A549 (cell line): Measurements from ENCODE around the gene KCNN1. TPM values are rescaled to one million over a fixed set of nuclear protein-coding genes. Genes with fewer than 3 reads are reported as not detected.
A peak's percentile ranks its signal among the peaks of the same experiment; 100 is the strongest.
"Not testable (repeated sequence)": the region's sequence is repeated elsewhere in the genome, so short reads cannot be mapped to it uniquely, and the experiment has no call there.

Source experiments
- ATAC-seq, 2 experiments: fragments of 200-7000 bp in 1 of 2; fragments of >200 bp in 1 of 2; cut with Nextera tagmentation in 1 of 2; cut with Tn5 transposase in 1 of 2; 3 replicates each; pipeline versions ENCODE4 v1.8.0 to v1.9.1; 2018 to 2020; ENCODE audit warnings: mild to moderate bottlenecking in 1 of 2, moderate library complexity in 1 of 2
- CTCF ChIA-PET: fragments of 300-600 bp; sonication (Branson Sonifier 250); formaldehyde crosslinking; extraction: SDS; loops from one replicate; lab custom pipeline; 2021; ENCODE audit warnings: antibody characterized with exemption, inconsistent platforms; lab: Yijun Ruan, JAX
- POLR2A ChIA-PET: fragments of 350-600 bp; formaldehyde crosslinking; extraction: SDS; loops from one replicate; lab custom pipeline; 2021; ENCODE audit warnings: antibody characterized with exemption, inconsistent platforms; lab: Yijun Ruan, JAX
- DNase-seq, 2 experiments: peaks; one replicate each; pipeline versions ENCODE4 v3.0.0 to v3.0.0-alpha.2; 2011 to 2016; ENCODE audit warnings: low read depth in 1 of 2, low spot score in 1 of 2
- FAIRE-seq: peaks from 2 replicates; lab custom pipeline; 2011; peaks lifted over from hg19 to GRCh38; lab: Jason Lieb, UNC
- H3K27ac ChIP-seq, 2 experiments: fragments of >200 bp; sonication (Bioruptor Twin); formaldehyde crosslinking; 3 replicates each; pipeline ENCODE4 v1.5.1; 2016 to 2017
- H3K4me1 ChIP-seq: fragments of >200 bp; sonication (Bioruptor Twin); formaldehyde crosslinking; 3 replicates; pipeline ENCODE4 v1.6.1; 2016
- H3K4me2 ChIP-seq: fragments of >200 bp; sonication (Bioruptor Twin); formaldehyde crosslinking; 3 replicates; pipeline ENCODE4 v1.6.1; 2016
- H3K4me3 ChIP-seq: fragments of >200 bp; sonication (Bioruptor Twin); formaldehyde crosslinking; 3 replicates; pipeline ENCODE4 v1.5.1; 2016
- H3K9me3 ChIP-seq: fragments of >200 bp; sonication (Bioruptor Twin); formaldehyde crosslinking; 3 replicates; pipeline ENCODE4 v1.6.1; 2016
- CBX2 ChIP-seq: fragments of 200-600 bp; sonication (generic); IDR thresholded peaks from 2 replicates; pipeline ENCODE4 v1.6.1; 2016; ENCODE audit warnings: low read depth, mild to moderate bottlenecking, borderline replicate concordance
- CHD4 ChIP-seq: fragments of 200-600 bp; sonication (generic); IDR thresholded peaks from 2 replicates; pipeline ENCODE4 v1.6.1; 2016; ENCODE audit warnings: antibody characterized with exemption, mild to moderate bottlenecking, borderline replicate concordance
- FOXS1 ChIP-seq: fragments of 250-450 bp; sonication (Bioruptor Pico); IDR thresholded peaks from 2 replicates; pipeline ENCODE4 v1.5.0; 2020; ENCODE audit warnings: mild to moderate bottlenecking, moderate library complexity
- KDM5A ChIP-seq: fragments of 200-600 bp; sonication (generic); IDR thresholded peaks from 2 replicates; pipeline ENCODE4 v1.6.1; 2016; ENCODE audit warnings: antibody characterized with exemption, mild to moderate bottlenecking
- MAFK ChIP-seq: fragments of 450-650 bp; IDR thresholded peaks from 2 replicates; pipeline ENCODE4 v1.6.1; 2014; ENCODE audit not compliant: partially characterized antibody
- RCOR1 ChIP-seq: fragments of 150-350 bp; IDR thresholded peaks from 2 replicates; pipeline ENCODE4 v1.6.1; 2014; ENCODE audit warnings: antibody characterized with exemption, low read length, low read depth
- TFCP2L1 ChIP-seq: fragments of 250-450 bp; sonication (Bioruptor Pico); IDR thresholded peaks from 2 replicates; pipeline ENCODE4 v1.5.0; 2021; ENCODE audit warnings: mild to moderate bottlenecking
- ZNF302 ChIP-seq: fragments of 250-450 bp; sonication (Bioruptor Pico); IDR thresholded peaks from 2 replicates; pipeline ENCODE4 v1.9.0; 2021; ENCODE audit warnings: inconsistent platforms, mild to moderate bottlenecking, moderate library complexity
- WGBS: methylation state at CpG from one replicate; pipeline ENCODE4 v1.1.6; 2017; ENCODE audit errors: missing lambda C conversion rate; 5-methylcytosine and 5-hydroxymethylcytosine counted together
- polyA minus RNA-seq: library from RNA; depleted of rRNA, polyadenylated mRNA; stranded (reverse); fragments of >200 nt; gene quantifications from 2 replicates; pipeline ENCODE4 v1.2.3, GENCODE V29; 2011; rRNA and poly(A)+ RNA removed
- polyA plus RNA-seq, 4 experiments: library from polyadenylated mRNA; depleted of rRNA in 3 of 4; stranded (reverse); fragments of >200 nt; fragmentation: RNase III in 1 of 4; extraction: RNeasy Plus Mini Kit Qiagen cat#74134 plus additional on column Dnase treatment in 1 of 4; gene quantifications; 2 replicates in 3 of 4; 3 replicates in 1 of 4; pipeline ENCODE4 v1.2.3, GENCODE V29; 2011 to 2017
- TF ChIP-seq, protein P1 (sequence below): fragments of 450-650 bp; IDR thresholded peaks from 2 replicates; pipeline ENCODE4 v1.6.1; 2014; ENCODE audit warnings: antibody characterized with exemption
- TF ChIP-seq, protein P2 (sequence below): IDR thresholded peaks from 2 replicates; pipeline ENCODE4 v1.6.1; 2012
- TF ChIP-seq, protein P3 (sequence below): IDR thresholded peaks from 2 replicates; pipeline ENCODE4 v1.6.1; 2012
- TF ChIP-seq, protein P4 (sequence below): fragments of >200 bp; sonication (Bioruptor Twin); formaldehyde crosslinking; IDR thresholded peaks from 3 replicates; pipeline ENCODE4 v1.5.1; 2016

The KCNN1 gene
- polyA plus RNA-seq (2011; rRNA removed) = 0.20 and 0.43 TPM in 2 replicates
- 0.62 and 0.69 TPM in 2 replicates for polyA plus RNA-seq (2012; cell fraction: cytosol; rRNA removed)
- 0.28 and 0.89 TPM in 2 replicates for polyA plus RNA-seq (2012; cell fraction: nucleus; rRNA removed)
- polyA plus RNA-seq (2017; fragmentation: RNase III; extraction: RNeasy Plus Mini Kit Qiagen cat#74134 plus additional on column Dnase treatment) = 0.56 to 0.85 TPM (median 0.69 TPM) in 3 replicates
- polyA minus RNA-seq = 0.37 and 0.63 TPM in 2 replicates

DNA sequence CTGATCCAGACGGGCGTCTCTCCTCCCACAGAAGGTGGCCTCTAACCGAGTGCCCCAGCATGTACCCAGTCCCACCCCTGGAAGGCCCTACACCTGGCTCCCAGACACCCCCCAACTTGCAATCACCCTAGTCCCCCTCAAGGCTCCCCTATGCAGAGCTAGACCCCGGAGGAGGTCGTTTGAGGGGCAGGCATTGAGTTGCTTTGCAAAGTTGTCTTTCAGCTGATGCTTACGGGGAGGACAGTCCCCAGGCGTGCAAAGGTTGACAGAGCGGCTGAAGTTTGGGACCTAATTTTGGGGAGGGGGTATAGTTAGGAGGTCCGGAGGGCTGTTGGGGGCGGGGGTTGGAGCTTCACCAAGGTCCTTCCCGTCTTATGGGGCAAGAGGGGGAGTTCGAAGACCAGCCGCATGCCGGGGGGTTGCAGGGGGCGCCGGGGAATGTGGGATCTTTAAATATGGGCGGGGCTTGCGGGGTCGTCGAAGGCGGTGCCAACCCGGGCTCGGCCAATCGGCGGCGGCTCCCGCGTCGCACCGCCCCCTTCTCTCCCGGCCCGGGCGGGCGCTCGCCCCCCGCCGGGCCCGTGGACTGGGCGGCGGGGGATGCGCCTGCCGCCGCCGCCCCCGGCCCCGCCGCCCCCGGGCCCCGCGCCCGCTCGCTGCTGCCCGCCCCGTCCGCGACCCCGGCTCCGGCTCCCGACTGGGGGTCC is at the start of gene KCNN1:
Gene KCNN1, plus strand, starts transcription at position 558 of the 707 bp plus-strand sequence. CDS start 6,782 bp downstream, outside the sequence.
- H3K9me3 ChIP-seq = no peaks in the 10 kb centered on the region
- TF ChIP-seq TFCP2L1 (CRISPR knock-in tag) (no peak), FOXS1 (CRISPR knock-in tag) (no peak), RCOR1 (no peak), KDM5A (no peak), CBX2 (no peak)
- TF ChIP-seq, protein P1, sequence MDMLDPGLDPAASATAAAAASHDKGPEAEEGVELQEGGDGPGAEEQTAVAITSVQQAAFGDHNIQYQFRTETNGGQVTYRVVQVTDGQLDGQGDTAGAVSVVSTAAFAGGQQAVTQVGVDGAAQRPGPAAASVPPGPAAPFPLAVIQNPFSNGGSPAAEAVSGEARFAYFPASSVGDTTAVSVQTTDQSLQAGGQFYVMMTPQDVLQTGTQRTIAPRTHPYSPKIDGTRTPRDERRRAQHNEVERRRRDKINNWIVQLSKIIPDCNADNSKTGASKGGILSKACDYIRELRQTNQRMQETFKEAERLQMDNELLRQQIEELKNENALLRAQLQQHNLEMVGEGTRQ = no peak
- TF ChIP-seq, protein P2, sequence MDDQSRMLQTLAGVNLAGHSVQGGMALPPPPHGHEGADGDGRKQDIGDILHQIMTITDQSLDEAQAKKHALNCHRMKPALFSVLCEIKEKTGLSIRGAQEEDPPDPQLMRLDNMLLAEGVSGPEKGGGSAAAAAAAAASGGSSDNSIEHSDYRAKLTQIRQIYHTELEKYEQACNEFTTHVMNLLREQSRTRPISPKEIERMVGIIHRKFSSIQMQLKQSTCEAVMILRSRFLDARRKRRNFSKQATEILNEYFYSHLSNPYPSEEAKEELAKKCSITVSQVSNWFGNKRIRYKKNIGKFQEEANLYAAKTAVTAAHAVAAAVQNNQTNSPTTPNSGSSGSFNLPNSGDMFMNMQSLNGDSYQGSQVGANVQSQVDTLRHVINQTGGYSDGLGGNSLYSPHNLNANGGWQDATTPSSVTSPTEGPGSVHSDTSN = no peak
- TF ChIP-seq, all 56 proteins: peak for 0
- ATAC-seq (peak; percentile 61 to 74; a peak in 4 of 6 replicates), FAIRE-seq (no peak), DNase-seq (peak in 1 of 2 experiments; percentile 71)
- 18% methylated on average over 8 of the region's 59 CpGs for WGBS
- H3K27ac ChIP-seq = peak within 1 kb of the TSS; percentile 58 to 80; a peak in 4 of 6 replicates
- H3K4me3 ChIP-seq = peak within 1 kb of the TSS; percentile 57
- peak within 1 kb of the TSS; percentile 98 for H3K4me2 ChIP-seq
- peaks cover 3% of the 10 kb centered on the region; the same call in 1 of the 3 replicates for H3K4me1 ChIP-seq
- ChIA-PET CTCF (interaction anchor here (0.6 to 3.6 kb wide), 5 partner anchors 17 to 950 kb away, joined by 3 to 27 read pairs (median 4); no protein-coding TSS in a partner anchor), POLR2A (no interaction called here)

DNA sequence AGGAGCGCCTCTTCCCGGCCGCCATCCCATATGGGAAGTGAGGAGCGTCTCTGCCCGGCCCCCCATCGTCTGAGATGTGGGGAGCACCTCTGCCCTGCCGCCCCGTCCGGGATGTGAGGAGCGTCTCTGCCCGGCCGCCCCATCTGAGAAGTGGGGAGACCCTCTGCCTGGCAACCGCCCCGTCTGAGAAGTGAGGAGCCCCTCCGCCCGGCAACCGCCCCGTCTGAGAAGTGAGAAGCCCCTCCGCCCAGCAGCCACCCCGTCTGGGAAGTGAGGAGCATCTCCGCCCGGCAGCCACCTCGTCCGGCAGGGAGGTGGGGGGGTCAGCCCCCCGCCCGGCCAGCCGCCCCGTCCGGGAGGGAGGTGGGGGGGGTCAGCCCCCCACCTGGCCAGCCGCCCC is 48.8 kb upstream of the KCNN1 start:
- H3K4me1 ChIP-seq = peaks cover 17% of the 10 kb centered on the region
- H3K9me3 ChIP-seq, ATAC-seq, CTCF ChIA-PET, H3K4me2 ChIP-seq, DNase-seq, H3K27ac ChIP-seq, POLR2A ChIA-PET, H3K4me3 ChIP-seq, FAIRE-seq: not testable (repeated sequence)
- no CpG with 5 or more reads among the region's 30 CpGs for WGBS

DNA sequence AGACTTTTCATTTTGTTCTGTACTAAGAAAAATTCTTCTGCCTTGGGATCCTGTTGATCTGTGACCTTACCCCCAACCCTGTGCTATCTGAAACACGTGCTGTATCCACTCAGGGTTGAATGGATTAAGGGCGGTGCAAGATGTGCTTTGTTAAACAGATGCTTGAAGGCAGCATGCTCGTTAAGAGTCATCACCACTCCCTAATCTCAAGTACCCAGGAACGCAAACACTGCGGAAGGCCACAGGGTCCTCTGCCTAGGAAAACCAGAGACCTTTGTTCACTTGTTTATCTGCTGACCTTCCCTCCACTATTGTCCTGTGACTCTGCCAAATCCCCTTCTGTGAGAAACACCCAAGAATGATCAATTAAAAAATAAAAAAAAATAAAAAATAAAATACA is 47.8 kb upstream of the KCNN1 start:
- H3K4me1 ChIP-seq = peaks cover 17% of the 10 kb centered on the region
- CTCF ChIA-PET = interaction anchor here (2.8 kb wide), 1 partner anchor 48 kb away, joined by 20 read pairs; the partner anchor contains the start of gene SLC5A5
- FAIRE-seq, DNase-seq, H3K4me2 ChIP-seq, ATAC-seq, H3K9me3 ChIP-seq, H3K4me3 ChIP-seq, H3K27ac ChIP-seq, POLR2A ChIA-PET: not testable (repeated sequence)
- WGBS = 80% methylated on average over 1 of the region's 5 CpGs

DNA sequence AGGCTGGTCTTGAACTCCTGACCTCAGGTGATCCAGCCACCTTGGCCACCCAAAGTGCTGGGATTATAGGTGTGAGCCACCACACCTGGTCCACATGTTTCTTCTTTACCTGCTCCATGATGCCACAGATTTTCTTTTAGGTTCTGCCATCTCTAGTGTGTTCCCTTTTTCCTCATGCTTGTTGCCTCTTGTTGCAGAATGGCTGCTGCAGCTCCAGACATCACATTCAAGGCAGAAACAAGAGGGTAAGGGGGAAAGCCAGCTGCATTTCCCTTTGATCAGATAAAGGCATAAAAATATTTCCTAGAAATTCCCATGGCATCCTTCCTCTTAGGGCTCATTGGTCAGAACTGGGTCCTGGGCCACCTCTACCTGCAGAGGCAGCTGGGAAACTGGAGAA is 46.4 kb upstream of the KCNN1 start:
- no peaks in the 10 kb centered on the region for H3K9me3 ChIP-seq
- ATAC-seq = no peak
- CTCF ChIA-PET = interaction anchor here (0.6 to 2.8 kb wide), 3 partner anchors 50 to 73 kb away, joined by 3 to 20 read pairs (median 4); partner anchors contain the start of genes RPL18A and SLC5A5
- FAIRE-seq = no peak
- TF ChIP-seq ZNF302 (CRISPR knock-in tag) = no peak
- TF ChIP-seq, protein P3, sequence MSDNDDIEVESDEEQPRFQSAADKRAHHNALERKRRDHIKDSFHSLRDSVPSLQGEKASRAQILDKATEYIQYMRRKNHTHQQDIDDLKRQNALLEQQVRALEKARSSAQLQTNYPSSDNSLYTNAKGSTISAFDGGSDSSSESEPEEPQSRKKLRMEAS = no peak
- no peak for TF ChIP-seq MAFK
- TF ChIP-seq KDM5A = no peak
- TF ChIP-seq CHD4 = no peak
- TF ChIP-seq, protein P4, sequence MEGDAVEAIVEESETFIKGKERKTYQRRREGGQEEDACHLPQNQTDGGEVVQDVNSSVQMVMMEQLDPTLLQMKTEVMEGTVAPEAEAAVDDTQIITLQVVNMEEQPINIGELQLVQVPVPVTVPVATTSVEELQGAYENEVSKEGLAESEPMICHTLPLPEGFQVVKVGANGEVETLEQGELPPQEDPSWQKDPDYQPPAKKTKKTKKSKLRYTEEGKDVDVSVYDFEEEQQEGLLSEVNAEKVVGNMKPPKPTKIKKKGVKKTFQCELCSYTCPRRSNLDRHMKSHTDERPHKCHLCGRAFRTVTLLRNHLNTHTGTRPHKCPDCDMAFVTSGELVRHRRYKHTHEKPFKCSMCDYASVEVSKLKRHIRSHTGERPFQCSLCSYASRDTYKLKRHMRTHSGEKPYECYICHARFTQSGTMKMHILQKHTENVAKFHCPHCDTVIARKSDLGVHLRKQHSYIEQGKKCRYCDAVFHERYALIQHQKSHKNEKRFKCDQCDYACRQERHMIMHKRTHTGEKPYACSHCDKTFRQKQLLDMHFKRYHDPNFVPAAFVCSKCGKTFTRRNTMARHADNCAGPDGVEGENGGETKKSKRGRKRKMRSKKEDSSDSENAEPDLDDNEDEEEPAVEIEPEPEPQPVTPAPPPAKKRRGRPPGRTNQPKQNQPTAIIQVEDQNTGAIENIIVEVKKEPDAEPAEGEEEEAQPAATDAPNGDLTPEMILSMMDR = no peak
- TF ChIP-seq, all 56 proteins: peak for 0
- no peak overlapping the region for H3K4me3 ChIP-seq
- H3K27ac ChIP-seq = no peak overlapping the region
- no peak for DNase-seq
- no peak overlapping the region for H3K4me2 ChIP-seq
- POLR2A ChIA-PET = interaction anchor here (0.6 kb wide), 1 partner anchor 1743 kb away, joined by 3 read pairs; the partner anchor contains the start of gene ATP13A1
- peaks cover 13% of the 10 kb centered on the region for H3K4me1 ChIP-seq
